Measurements from ENCODE around the gene ATXN7L3.
"Not testable (repeated sequence)": the region's sequence is repeated elsewhere in the genome, so short reads cannot be mapped to it uniquely, and the experiment has no call there.

Gene ATXN7L3

GRCh38 chr17:44247440-44247841 lies 47.8 kb upstream of the ATXN7L3 start:
- TF ChIP-seq ZFP3 (CRISPR knock-in tag; IDR thresholded peaks at IDR 0.05) (no peak), ESRRG (CRISPR knock-in tag; IDR thresholded peaks at IDR 0.05) (no peak), TSHZ2 (CRISPR knock-in tag; IDR thresholded peaks at IDR 0.05) (no peak), GLIS3 (CRISPR knock-in tag; IDR thresholded peaks at IDR 0.05) (no peak), ARNTL (CRISPR knock-in tag; IDR thresholded peaks at IDR 0.05; ENCODE audit: borderline replicate concordance, low read depth) (no peak), PATZ1 (CRISPR knock-in tag; IDR thresholded peaks at IDR 0.05; ENCODE audit: borderline replicate concordance) (no peak), ISL1 (CRISPR knock-in tag; IDR thresholded peaks at IDR 0.05) (no peak), ZFP30 (CRISPR knock-in tag; IDR thresholded peaks at IDR 0.05) (no peak), CREB5 (CRISPR knock-in tag; IDR thresholded peaks at IDR 0.05; ENCODE audit: low read depth) (no peak), SNAI2 (CRISPR knock-in tag; IDR thresholded peaks at IDR 0.05) (no peak), CSRNP3 (CRISPR knock-in tag; IDR thresholded peaks at IDR 0.05) (no peak), TOX (CRISPR knock-in tag; IDR thresholded peaks at IDR 0.05; ENCODE audit: borderline replicate concordance) (no peak), ZNF8 (CRISPR knock-in tag; IDR thresholded peaks at IDR 0.05) (no peak), ZNF565 (CRISPR knock-in tag; conservative IDR thresholded peaks at IDR 0.05; ENCODE audit: low read depth) (no peak), CSDC2 (CRISPR knock-in tag; IDR thresholded peaks at IDR 0.05) (no peak), OSR1 (CRISPR knock-in tag; IDR thresholded peaks at IDR 0.05) (no peak), BACH2 (CRISPR knock-in tag; IDR thresholded peaks at IDR 0.05; ENCODE audit: borderline replicate concordance) (no peak), POU6F1 (CRISPR knock-in tag; IDR thresholded peaks at IDR 0.05; ENCODE audit: borderline replicate concordance, low read depth) (no peak), RARB (CRISPR knock-in tag; IDR thresholded peaks at IDR 0.05) (no peak)
- ATAC-seq, result no peak; the same call in 2 of the 3 replicates

- TF ChIP-seq POU6F1 (CRISPR knock-in tag; IDR thresholded peaks at IDR 0.05; ENCODE audit: borderline replicate concordance, low read depth), result no peak
- TF ChIP-seq RARB (CRISPR knock-in tag; IDR thresholded peaks at IDR 0.05), result no peak
- TF ChIP-seq ZFP3 (CRISPR knock-in tag; IDR thresholded peaks at IDR 0.05), result no peak
- no peak for TF ChIP-seq ISL1 (CRISPR knock-in tag; IDR thresholded peaks at IDR 0.05)
- TF ChIP-seq CSRNP3 (CRISPR knock-in tag; IDR thresholded peaks at IDR 0.05), result no peak
- TF ChIP-seq GLIS3 (CRISPR knock-in tag; IDR thresholded peaks at IDR 0.05), result no peak
- TF ChIP-seq ZNF565 (CRISPR knock-in tag; conservative IDR thresholded peaks at IDR 0.05; ENCODE audit: low read depth), result no peak
- TF ChIP-seq TCF4 (CRISPR knock-in tag; IDR thresholded peaks at IDR 0.05; ENCODE audit: borderline replicate concordance), result no peak
- no peak for TF ChIP-seq SNAI2 (CRISPR knock-in tag; IDR thresholded peaks at IDR 0.05)
- no peak for ATAC-seq
Measured at GRCh38 chr17:44241106-44241624, 41.5 kb upstream of the ATXN7L3 start.

- not testable (repeated sequence) for ATAC-seq
Measured at GRCh38 chr17:44237886-44238285, 38.2 kb upstream of the ATXN7L3 start.
